ENCODE results near the gene CD200. TPM values are rescaled to one million over a fixed set of nuclear protein-coding genes. Genes with fewer than 3 reads are reported as not detected.

Gene CD200
- total and polyA plus RNA-seq, 9 of the 15 experiments (the other 6 are each of a cell fraction or from before 2014, with no cell fraction given), result 0.13 TPM; not detected in 8

DNA sequence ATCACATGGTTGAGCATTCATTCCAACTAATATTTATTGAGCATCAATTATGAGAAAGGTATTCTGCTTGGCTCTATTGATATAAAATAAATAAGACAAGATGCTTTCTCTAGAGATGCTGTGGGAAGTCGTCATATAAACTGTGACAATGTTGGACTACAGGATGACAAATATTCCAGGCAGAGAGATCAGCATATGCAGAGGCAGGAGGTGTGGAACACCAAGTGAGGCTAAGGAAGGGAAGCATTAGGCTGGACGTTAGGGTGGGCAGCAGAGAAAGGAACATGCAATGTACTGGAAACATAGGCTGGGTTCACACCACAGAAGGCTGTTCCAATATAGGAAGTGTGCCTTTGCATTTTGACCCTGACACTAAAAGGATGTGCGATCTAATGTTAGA, 38.6 kb downstream of the CD200 start:
- WGBS (ENCODE audit: insufficient coverage, low coverage, missing lambda C conversion rate), result 0% methylated on average over 3 of the region's 3 CpGs
- Histone ChIP-seq H3K4me1 (replicated peaks in 1 of 2; ENCODE audit: control insufficient read depth in 2 of 2, insufficient read depth in 2 of 2, low read length in 2 of 2) (no peaks in the 10 kb centered on the region), H3K27me3 (ENCODE audit: control insufficient read depth in 2 of 2, insufficient read depth in 2 of 2, low read length in 2 of 2) (no peaks in the 10 kb centered on the region), H3K9ac (ENCODE audit: insufficient read depth in 1 of 2, low read depth in 2 of 2, low read length in 2 of 2) (no peak overlapping the region), H3K27ac (ENCODE audit: extremely low read depth, low read depth, low read length) (no peak overlapping the region), H3K4me2 (ENCODE audit: insufficient read depth, low read length) (no peak overlapping the region), H4K20me1 (replicated peaks; ENCODE audit: control insufficient read depth, insufficient read depth, low read length) (no peaks in the 10 kb centered on the region), H2AFZ (ENCODE audit: low read depth, low read length) (no peak overlapping the region), H3K9me1 (ENCODE audit: control insufficient read depth, insufficient read depth, low read length) (no peaks in the 10 kb centered on the region), H3K79me2 (ENCODE audit: control insufficient read depth, insufficient read depth, low read length) (no peaks in the 10 kb centered on the region), H3K36me3 (ENCODE audit: control insufficient read depth, insufficient read depth, low read length) (no peaks in the 10 kb centered on the region), H3K4me3 (no peak overlapping the region), H3K9me3 (replicated peaks; ENCODE audit: control insufficient read depth, insufficient read depth, low read depth, low read length) (no peaks in the 10 kb centered on the region)
- TF ChIP-seq VEZF1 (CRISPR knock-in tag; IDR thresholded peaks at IDR 0.05), result no peak
- in situ Hi-C loops (cut with MboI) (no loop called here), intact Hi-C loops (cut with micrococcal nuclease) (no loop called here)
- no TSS peak for BruUV-seq (replicated peaks)
- DNase-seq (ENCODE audit: extremely low read depth in 1 of 4, low spot score in 3 of 4) (no peak), FAIRE-seq (no peak), ATAC-seq (no peak)
- ChIA-PET POLR2A (no interaction called here), CTCF (ENCODE audit: low intra/inter-chr PET ratio) (no interaction called here)

GRCh38 chr3:112372396-112372795, 39.4 kb downstream of the CD200 start:
- intact Hi-C loops (cut with micrococcal nuclease) (no loop called here), in situ Hi-C loops (cut with MboI) (no loop called here)
- Histone ChIP-seq H3K9me1 (ENCODE audit: control insufficient read depth, insufficient read depth, low read length) (no peaks in the 10 kb centered on the region), H3K4me2 (ENCODE audit: insufficient read depth, low read length) (no peak overlapping the region), H3K36me3 (ENCODE audit: control insufficient read depth, insufficient read depth, low read length) (no peaks in the 10 kb centered on the region), H2AFZ (ENCODE audit: low read depth, low read length) (no peak overlapping the region), H3K9me3 (replicated peaks; ENCODE audit: control insufficient read depth, insufficient read depth, low read depth, low read length) (no peaks in the 10 kb centered on the region), H4K20me1 (replicated peaks; ENCODE audit: control insufficient read depth, insufficient read depth, low read length) (no peaks in the 10 kb centered on the region), H3K27ac (ENCODE audit: extremely low read depth, low read depth, low read length) (no peak overlapping the region), H3K79me2 (ENCODE audit: control insufficient read depth, insufficient read depth, low read length) (no peaks in the 10 kb centered on the region), H3K4me3 (no peak overlapping the region), H3K4me1 (replicated peaks in 1 of 2; ENCODE audit: control insufficient read depth in 2 of 2, insufficient read depth in 2 of 2, low read length in 2 of 2) (no peaks in the 10 kb centered on the region), H3K9ac (ENCODE audit: insufficient read depth in 1 of 2, low read depth in 2 of 2, low read length in 2 of 2) (no peak overlapping the region), H3K27me3 (ENCODE audit: control insufficient read depth in 2 of 2, insufficient read depth in 2 of 2, low read length in 2 of 2) (no peaks in the 10 kb centered on the region)
- CTCF ChIA-PET (ENCODE audit: low intra/inter-chr PET ratio), result no interaction called here
- POLR2A ChIA-PET, result no interaction called here
- DNase-seq (ENCODE audit: extremely low read depth in 1 of 4, low spot score in 3 of 4) (no peak), FAIRE-seq (no peak), ATAC-seq (no peak)
- 7% methylated on average over 1 of the region's 1 CpG for WGBS (ENCODE audit: insufficient coverage, low coverage, missing lambda C conversion rate)
- no TSS peak for BruUV-seq (replicated peaks)
- no peak for TF ChIP-seq SRSF7 (optimal IDR thresholded peaks at IDR 0.05; ENCODE audit: low read depth, low read length)
- TF ChIP-seq ZBTB33 (CRISPR knock-in tag; IDR thresholded peaks at IDR 0.05), result no peak
- no peak for TF ChIP-seq RB1 (IDR thresholded peaks at IDR 0.05; ENCODE audit: low read depth)
- TF ChIP-seq, protein P1, sequence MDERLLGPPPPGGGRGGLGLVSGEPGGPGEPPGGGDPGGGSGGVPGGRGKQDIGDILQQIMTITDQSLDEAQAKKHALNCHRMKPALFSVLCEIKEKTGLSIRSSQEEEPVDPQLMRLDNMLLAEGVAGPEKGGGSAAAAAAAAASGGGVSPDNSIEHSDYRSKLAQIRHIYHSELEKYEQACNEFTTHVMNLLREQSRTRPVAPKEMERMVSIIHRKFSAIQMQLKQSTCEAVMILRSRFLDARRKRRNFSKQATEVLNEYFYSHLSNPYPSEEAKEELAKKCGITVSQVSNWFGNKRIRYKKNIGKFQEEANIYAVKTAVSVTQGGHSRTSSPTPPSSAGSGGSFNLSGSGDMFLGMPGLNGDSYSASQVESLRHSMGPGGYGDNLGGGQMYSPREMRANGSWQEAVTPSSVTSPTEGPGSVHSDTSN (CRISPR knock-in tag; IDR thresholded peaks at IDR 0.05; ENCODE audit: low read depth), result no peak
- TF ChIP-seq, protein P1 (tag; conservative IDR thresholded peaks at IDR 0.05; ENCODE audit: low read depth), result no peak
- TF ChIP-seq HDAC3 (IDR thresholded peaks at IDR 0.05; ENCODE audit: borderline replicate concordance, partially characterized antibody), result no peak
- TF ChIP-seq, protein P2, sequence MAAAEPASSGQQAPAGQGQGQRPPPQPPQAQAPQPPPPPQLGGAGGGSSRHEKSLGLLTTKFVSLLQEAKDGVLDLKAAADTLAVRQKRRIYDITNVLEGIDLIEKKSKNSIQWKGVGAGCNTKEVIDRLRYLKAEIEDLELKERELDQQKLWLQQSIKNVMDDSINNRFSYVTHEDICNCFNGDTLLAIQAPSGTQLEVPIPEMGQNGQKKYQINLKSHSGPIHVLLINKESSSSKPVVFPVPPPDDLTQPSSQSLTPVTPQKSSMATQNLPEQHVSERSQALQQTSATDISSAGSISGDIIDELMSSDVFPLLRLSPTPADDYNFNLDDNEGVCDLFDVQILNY (CRISPR knock-in tag; IDR thresholded peaks at IDR 0.05), result no peak

Measured in K562 (cell line).